HG02970 (cell line): Measurements from ENCODE around the gene NOG.
A peak's percentile ranks its signal among the peaks of the same experiment; 100 is the strongest.

ENCODE experiments used
- ATAC-seq: cut with Tn5 transposase; IDR thresholded peaks from one replicate; pipeline ENCODE4 v1.9.1; 2021; ENCODE audit warnings: mild to moderate bottlenecking, moderate library complexity, moderate number of reproducible peaks; ENCODE audit not compliant: unreplicated experiment, low FRiP score

The NOG gene

GRCh38 chr17:56593646-56594319, at the start of gene NOG:
TSS of gene NOG (plus strand) at chr17:56593699. CDS start at chr17:56594224, 525 bp downstream.
- ATAC-seq: no peak

GRCh38 chr17:56545106-56545505, 48.4 kb upstream of the NOG start:
- no peak for ATAC-seq

GRCh38 chr17:56545930-56546329, 47.6 kb upstream of the NOG start:
- ATAC-seq: no peak

- no peak for ATAC-seq
Observed at GRCh38 chr17:56548661-56549060, 44.8 kb upstream of the NOG start.

GRCh38 chr17:56549501-56549900, 44.0 kb upstream of the NOG start:
- ATAC-seq: no peak

GRCh38 chr17:56557682-56558081, 35.8 kb upstream of the NOG start:
- no peak for ATAC-seq

- no peak for ATAC-seq
Observed at GRCh38 chr17:56558088-56558487, 35.4 kb upstream of the NOG start.

- ATAC-seq: no peak
Observed at GRCh38 chr17:56570199-56570598, 23.3 kb upstream of the NOG start.

- ATAC-seq: no peak
Observed at GRCh38 chr17:56571456-56571855, 22.0 kb upstream of the NOG start.

GRCh38 chr17:56577190-56577842, 16.2 kb upstream of the NOG start:
- no peak for ATAC-seq

- ATAC-seq: no peak
Observed at GRCh38 chr17:56577843-56578204, 15.7 kb upstream of the NOG start.

GRCh38 chr17:56581635-56582627, 11.6 kb upstream of the NOG start:
- no peak for ATAC-seq

- ATAC-seq: no peak
Observed at GRCh38 chr17:56583772-56584171, 9.7 kb upstream of the NOG start.

- ATAC-seq: no peak
Observed at GRCh38 chr17:56587298-56587697, 6.2 kb upstream of the NOG start.

- peak; percentile 65 for ATAC-seq
Observed at GRCh38 chr17:56592487-56593085, 913 bp upstream of the NOG start.

- ATAC-seq: no peak
Observed at GRCh38 chr17:56593086-56593645, 333 bp upstream of the NOG start.

- ATAC-seq: no peak
Observed at GRCh38 chr17:56594320-56595107, 1.0 kb downstream of the NOG start.

- ATAC-seq: no peak
Observed at GRCh38 chr17:56595108-56595418, 1.6 kb downstream of the NOG start.

- ATAC-seq: no peak
Observed at GRCh38 chr17:56595831-56596690, 2.6 kb downstream of the NOG start.
